ENCODE data around the gene RTN4R.

Gene RTN4R

DNA sequence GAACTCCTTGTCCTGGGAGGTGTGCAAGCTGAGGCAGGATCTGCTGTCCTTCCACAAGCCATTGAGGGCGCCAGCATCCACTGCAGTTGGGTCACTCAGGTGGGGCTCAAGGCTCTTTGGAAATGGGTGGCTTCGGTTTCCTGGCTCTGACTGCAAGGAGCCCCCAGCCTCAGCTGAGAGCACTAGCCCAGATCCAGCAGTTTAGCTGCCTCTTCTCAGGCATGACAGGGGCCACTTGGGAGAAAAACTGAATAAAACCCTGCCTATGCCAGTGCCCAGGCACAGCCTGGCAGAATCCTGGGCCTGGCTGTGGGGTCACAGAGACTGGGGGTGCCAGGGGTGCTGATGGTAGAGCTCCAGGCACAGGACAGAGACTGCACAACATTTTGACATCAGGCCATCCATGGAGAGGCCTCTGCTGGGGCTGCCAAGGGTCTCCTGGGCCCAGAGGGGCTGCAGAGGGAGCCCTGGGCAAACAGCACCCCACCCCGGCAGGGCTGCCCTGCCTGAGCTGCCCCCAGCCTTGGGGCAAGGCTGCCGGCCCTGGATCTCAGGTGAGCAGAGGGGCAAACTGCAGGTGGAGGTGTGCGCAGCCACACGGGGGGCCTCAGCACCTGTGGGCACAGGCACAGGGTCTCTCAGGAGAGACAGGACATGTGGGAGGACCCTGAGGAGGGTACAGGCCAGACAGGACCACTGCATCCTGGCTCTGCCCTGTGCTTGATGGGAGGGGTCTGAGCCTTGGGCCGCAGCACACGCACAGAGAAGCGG is 28.3 kb downstream of the RTN4R start:
- no peak for DNase-seq

DNA sequence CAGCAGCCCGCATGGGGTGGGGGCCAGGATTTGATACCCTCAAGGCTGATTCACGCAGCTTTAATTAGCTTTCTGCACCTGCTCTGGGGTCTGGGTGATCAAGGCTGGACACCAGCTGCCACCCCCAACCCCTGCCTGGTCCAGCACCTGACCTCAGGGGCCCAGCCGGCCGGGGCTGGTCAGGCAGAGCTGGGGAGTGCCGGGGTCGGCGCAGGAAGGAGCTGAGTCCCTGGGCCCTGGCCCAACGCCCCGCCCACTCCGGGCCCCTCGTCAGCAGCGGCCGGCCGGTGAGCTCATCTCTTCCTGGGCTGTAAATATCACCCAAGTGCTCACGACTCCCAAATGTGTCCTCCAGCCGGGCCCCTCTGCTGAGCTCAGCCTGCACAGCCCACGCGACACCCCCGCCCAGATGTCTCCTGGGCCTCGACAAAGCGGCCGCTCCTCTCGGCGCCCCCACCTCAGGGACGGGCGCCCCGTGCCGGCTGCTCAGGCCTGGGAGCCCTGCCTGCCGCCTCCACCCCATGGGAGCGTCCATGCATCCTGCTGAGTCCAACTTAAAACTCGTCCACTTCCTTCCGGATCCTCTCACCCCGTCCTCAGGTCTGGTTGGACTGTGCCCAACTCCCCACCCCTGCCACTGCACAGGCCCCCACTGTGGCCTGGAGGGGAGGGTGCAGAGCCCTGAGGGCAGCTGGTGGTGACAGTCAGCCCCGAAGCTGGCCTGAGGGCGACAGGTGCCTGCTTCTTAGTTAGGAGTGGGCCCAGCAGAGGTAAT is 29.0 kb downstream of the RTN4R start:
- no peak for DNase-seq

DNA sequence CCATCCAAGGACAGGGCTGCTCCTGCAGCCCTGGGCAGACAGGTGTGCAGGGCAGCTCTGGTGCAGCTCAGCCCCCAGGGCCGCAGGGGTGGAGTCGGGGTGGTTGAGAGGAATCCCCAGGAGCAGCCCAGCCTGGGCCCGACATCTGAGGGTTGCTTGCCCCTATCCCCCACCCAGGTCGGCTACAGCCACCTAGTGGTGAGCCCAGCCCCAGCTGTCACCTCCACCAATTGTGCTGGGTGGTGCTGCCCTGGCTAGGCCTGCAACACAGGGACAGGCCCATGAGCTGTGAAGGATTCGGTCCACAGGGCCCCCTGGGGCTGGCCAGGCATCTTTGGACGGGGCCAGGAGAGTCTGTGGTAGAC is 29.6 kb downstream of the RTN4R start:
- DNase-seq = no peak

DNA sequence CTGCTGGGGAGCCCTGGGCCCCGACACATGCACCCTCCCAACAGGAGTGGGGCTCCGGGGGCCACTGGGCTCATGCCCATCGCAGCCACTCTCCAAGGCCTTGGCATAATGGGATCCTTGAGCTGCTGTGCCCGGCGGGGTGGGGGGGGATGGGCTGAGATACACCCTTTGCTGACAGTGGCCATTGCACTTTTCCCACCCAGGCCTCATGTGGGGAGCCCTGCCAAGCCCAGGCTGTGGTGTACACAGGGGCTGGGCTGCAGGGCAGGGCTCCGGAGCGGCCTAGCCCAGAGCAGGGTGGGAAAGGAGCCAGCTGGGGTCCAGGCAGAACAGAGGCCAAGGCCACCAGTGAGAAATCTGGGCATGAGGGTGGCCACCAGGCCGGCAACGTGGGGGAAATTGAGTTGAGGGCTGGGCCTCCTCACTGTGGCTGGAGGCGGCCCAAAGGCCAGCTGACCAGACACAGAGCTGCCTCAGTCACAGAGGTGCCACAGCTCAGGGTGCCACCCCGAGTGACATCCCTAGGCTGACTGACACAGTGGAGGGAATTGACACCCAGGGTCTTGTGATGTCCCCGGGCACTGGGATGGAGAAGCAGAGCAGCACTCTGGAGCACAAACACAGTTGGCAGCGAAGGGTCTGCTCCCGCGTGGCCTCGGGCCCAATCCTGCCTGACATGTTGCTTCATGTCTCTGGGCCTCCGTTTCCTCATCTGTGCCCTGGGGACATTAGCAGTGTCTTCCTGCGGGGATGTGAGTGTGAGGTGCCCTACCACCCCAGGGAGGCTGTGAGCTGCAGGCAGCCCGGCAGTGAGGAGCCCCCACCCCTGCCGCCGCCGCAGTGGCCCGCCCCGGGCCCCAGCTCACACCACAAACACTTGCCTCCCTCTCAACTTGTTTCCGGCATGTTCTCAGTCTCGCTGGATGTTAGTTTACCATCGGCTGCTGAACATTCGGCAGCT is 30.4 kb downstream of the RTN4R start:
- DNase-seq = no peak

DNA sequence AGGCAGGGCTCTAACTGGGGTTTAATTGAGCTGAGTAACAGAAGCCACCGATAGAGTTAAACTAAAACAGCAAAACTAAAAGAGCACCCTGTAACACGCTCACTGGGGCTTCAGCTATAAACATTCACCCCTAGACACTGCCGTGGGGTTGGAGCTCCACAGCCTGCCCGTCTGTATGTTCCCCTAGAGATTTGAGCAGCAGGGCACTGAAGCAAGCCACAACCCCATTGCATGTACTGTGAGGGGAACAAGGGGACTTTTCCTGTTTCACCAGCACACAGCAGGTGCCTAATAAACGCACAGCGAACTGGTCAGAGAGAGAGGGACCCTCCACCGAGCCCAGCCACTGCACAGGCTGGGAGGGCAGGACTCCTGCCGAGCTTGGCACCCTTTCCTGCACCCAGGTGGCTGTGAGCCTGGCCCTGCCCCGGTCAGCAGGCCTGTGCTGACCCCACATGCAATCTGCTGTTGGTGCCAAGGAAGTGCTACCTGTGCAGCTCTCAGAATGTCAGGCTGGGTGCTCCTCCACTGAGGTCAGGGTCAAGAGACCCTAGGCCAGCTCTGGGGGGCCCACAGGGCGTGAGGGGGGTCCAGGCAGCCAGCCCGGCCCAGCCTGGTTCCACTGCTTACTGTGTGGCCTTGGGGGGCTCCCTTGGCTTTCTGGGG is 31.9 kb downstream of the RTN4R start:
- DNase-seq = no peak

DNA sequence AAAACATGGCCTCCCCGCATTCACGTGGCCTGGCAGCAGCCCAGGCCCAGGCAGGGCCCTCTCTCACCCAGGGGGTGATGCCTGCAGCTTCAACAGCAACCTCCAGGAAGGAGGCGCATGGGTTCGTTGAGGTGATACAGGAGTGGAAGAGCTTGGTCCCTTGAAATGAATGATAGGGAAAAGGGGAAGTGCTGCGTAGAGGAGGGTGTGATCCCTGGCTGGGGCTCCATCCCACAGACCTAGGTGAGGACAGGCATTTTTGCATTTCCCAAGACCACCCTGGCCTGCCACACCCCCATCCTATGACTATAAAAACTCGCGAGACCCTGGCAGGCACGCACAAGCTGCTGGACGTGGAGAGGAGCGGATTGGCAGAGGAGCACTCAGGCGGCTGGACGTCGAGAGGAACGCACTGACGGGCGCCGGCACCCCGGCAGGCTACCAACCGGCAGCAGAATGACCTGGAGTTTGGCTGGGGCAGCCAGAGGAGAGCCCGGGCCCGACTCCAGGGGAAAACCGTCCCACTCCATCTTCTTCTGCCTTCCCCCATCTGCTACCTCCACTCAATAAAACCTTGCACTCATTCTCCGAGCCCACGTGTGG is 32.6 kb downstream of the RTN4R start:
- DNase-seq = no peak

DNA sequence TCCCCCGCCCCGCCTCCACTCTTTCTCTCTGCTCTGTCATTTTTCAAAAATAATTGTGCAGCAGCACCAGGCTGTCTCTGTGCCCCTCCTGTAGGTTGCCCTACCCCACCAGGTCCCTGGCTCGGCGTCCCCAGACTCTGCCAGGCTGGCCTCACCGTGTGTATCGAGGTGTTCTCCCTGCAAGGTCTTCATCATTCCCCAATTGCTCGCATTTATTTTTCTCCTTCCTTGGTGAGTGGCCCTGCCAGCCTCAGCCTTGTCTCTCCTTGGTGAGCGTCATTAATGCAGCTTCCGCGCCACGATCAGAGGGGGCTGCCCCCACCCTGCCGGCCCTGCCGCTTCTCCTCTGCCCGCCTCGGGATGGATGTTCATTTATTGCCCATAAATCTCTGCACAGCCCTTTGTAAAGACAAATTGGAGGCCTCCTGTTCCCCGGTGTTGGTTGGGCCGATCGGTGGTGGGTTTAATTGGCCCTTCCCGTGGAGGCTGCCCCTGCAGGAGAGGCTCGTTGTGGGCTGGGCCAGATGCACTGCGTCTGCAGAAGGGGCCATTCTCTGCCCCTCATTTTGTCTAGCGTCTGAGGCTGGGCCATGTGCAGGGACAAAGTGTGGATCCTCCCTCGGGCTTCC is 33.2 kb downstream of the RTN4R start:
- no peak for DNase-seq

DNA sequence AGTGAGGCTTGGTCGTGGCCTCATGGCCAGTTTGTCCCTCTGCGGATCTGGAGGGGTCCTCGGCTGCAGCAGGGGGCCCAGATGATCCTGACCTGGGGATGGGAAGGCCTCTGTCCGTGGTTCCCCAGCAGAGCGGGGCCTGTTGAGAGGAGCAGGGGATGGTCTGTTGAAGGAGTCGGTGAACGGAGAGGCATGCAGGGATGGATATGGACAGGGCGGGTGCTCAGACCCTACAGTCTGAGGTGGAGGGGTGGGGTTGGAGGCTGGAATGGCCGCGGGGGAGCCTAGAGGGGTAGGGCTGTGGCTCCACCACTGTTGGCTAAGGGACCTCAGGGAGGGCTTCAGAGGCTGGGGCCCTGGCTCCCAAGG is 33.8 kb downstream of the RTN4R start:
- DNase-seq = no peak

DNA sequence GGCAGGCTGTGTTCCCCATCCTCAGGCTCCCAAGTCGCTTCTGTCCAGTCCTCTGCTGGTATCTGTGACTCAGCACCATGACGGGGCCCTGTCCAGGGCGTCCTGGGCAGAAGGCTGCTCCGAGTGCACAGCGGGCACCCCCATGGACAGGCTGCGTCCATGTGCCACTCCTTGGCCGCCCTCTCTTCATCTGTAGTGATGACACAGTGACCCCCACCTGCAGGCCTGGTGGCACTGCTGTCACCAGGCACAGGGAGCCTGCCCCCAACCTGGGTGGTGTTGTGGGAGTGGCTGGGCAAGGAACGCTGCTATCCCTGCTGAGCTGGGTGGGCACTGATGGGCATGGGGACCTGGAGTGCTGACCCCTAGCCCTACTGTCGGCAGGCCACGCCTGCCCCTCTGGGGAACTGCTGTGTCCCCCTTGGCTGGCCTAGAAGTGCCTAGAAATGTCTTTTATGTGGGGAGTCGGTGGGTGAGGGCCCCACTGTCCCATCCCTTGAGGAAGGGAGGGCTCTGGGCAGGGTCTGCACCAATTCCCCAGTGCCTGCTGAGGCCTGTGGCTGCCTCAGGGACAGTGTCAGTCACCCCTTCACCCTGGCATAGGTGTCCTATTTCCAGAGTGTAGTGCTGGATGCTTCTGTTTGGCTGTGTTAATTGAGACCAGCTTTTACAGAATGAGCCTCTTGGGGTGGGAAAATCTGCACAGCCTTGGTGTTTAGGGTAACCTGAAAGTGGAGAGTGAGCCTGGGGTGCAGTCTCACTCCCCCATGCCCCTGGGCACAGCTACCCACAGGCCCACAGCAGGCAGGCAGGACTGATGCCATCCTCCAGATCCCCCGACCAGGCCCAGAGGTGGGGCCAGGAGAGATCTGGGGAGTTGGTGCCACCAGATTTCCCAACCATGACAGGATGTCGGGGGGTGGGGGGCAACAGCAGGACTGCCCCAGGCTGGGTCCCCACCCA is 34.5 kb downstream of the RTN4R start:
- DNase-seq = no peak

DNA sequence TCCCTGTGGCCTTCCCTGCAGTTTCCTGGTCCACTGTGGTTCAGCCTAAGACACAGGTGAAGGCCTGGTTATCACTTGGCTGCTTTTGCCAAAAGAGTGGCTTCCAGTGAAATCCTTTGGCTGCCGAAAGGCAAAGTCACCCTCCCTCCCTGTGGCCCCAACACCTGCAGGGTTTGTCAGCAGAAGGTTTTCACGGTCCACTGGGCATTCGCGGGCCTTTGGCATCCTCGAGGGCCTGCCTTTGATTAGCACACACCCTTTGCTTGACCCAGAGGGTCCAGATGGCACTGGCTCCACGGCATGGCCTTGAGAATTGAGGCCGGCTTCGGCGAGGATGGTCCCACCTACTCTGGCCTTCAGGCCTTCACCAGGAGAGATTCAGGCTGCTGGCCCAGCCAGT is 35.3 kb downstream of the RTN4R start:
- no peak for DNase-seq

DNA sequence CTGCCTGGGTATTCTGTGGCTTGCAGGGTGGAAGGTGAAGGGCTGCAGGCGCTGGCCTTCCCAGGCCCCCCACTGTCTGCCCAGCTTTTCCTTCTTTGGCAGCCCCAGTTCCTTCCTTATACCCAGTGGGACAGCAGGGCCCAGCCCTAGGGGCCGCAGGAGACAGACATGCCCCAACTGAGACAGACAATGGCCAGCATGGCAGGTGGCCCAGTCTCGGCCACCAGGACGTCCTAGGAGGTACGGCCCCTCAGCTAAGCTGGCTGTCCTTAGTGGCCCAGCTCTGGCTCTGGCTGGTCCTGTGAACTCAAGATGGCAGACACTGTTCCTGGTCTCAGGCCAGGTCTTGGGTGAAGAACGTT is 35.9 kb downstream of the RTN4R start:
- no peak for DNase-seq

DNA sequence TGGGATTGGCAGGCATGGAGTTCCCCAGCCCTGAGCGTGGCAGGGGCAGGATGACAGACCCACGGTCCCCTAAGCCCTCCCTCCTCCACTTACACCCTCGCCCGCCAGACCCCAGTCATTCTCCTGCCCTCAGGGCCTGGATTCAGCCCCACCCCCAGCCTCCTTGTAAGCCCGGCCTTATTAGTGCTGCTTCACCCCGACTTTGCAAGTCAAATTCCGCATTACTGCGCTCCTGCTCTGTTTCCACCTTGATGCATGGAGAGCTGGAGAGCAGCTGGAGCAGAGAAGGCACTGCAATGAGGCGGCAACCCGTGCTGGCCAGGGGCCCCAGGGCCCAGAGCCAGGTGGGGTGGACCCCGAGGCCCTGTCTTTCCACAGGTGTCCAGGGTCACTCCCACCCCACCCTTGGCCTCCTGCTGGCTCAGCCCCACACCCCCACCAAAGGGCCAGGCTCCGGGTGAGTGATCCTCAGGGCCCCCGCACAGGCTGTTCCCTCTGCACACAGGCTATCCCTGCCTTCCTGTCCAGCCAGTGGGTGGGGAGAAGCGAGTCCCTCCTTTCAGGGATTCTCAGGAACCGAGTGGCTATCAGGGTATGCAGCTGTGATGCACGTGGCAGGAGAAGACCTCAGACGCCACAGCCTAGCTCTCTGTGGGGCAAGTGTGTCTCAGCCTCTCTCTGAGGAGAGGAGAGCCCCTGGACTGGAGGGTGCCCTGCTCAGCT is 36.4 kb downstream of the RTN4R start:
- no peak for DNase-seq

DNA sequence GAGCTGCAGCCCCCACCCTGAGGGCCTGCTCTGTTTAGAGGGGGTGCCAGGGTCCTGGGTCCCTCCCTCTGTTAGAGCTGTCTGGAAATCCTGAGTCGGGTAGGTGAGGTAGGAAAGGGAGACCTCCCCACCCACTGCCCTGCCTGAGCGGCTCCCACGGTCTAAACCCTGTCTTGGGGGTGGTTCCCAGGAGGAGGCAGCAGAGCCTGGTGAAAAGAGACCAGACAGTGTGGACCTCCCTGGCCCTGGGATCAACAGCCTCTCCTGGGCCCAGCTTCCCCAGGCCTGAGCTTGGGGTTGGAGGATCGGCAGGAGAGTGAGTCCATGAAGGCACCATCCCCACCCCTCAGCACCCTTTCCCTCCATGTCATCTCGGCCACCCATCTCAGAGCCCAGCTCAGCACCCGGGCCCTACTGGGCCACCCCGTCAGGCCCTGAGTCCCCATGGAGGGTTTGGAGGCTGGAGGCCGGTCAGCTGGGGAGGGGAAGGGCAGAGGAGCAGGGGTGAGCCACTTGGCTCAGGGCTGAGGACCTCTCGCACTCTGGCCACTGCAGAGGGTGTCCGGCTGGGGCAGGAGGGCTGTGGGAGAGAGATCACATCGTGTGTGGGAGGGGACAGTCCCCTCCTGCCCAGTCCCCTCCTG is 37.2 kb downstream of the RTN4R start:
- no peak for DNase-seq

DNA sequence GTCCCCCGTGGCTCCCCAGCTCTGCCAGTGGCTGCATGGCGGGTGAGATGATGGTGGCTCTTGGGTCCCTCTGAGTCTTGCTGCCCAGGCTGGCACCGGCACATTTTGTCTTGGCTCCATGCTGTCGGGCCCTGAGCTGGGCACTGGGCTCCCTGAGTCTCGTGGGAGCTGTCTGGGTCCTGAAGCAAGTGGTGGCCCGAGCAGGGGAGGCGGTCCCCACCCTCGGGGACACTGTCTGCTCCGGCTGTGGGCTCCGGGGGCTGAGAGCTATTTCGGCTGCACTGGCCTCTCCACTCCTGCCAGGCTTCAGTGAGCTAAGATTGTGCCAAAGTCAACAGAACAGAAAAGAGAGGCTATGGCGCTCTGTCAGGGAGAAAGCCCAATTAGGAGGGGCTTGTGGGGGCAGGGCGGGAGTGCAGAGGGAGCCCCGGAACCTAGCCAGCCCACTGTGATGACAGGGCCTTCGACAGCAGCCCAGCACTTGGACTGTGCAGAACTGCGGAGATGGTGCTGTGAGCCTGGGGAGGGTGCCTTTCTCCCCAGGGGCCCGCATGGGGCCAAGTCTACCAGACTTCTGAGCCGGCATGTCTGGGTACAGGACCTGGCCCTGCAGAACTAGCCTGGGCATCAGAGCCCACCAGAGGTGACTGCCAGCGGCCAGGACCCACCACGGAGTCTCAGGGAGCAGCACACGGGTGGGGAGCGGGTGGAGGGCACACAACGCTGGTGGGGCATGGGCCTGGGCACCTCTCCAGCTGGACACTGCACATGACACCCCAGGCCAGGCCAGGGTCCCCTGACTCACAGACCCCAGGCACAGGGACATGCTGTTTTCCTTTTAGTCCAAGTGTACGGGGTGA is 38.0 kb downstream of the RTN4R start:
- DNase-seq = no peak

DNA sequence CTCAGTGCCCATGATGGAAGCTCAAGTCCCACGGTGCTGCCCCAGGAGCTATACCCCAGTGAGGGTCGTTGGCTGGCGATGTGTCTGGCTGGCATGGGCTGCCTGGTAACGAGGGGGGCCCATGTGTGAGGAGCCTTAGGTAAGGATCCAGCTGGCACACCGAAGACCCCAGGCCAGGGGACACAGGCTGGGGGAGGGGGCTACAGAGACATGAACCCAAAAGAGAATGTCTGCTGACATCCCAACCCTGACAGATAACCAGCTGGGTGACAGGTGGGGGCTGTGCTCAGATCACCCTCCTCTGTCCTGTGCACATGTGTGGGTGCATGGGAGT is 39.2 kb downstream of the RTN4R start:
- no peak for DNase-seq

DNA sequence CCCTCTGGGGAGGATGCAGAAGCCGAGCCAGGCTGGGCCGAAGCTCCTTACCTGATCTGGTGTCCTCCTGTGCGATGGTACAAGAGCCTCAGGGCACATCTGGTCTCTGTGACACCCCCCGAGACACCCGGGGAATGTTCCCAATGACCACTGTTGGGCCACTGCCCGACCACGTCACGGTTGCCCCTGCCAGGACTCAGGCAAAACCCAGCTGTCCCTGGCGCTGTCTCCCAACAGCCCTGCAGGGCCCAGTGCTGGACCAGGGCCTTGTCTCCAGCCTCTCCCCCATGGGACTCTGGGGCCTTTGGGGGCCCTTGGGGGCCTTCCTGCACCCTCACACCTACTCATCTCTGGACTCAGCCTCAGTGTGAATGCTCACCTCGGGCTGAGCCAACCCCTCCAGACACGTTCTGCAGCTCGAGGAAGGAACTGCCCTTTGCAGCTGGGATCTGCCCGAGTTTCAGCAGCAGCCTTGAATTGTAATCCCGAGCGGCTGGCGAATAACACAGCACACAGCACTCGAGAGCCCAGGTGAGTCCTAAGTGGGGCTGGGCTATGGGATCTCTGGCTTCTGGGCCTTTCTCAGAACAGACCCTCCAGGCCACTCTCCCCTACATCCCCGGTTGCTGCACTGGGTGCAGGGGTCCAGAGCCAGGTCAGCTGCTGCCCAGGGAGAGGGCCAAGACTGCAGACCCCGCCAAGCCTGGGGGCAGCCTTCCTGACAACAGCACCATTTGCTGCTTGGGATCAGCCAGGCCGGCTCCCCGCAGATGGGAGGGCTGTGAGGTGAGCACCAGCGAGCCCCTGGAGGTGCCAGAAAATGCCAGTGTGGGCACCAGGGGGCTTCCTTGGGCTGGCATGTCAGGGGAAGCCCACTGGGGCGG is 39.8 kb downstream of the RTN4R start:
- DNase-seq = no peak

DNA sequence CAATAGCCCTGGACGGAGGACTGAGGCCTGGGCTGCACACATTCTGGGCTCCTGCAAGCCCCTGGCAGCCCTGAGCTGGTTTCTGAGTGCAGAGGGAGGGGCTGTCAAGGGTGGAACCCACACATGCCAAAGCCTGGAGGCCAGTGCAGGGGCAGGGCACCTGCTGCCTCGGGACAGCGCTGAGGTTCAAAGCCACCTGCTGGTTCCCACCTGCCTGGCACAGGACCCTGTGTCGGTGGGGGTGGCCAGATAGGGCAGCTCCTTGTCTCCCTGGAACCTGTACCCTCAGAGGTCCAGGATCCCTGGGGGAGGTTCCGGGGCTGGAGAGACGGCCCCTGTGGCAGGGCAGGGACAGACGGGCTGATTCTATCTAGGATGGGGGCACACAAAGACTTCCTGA is 40.8 kb downstream of the RTN4R start:
- no peak for DNase-seq
